GM21515 (cell line): ENCODE data around the gene TRAIP.
"Not testable (repeated sequence)": the region's sequence is repeated elsewhere in the genome, so short reads cannot be mapped to it uniquely, and the experiment has no call there.

Experiments used
- ATAC-seq: cut with Tn5 transposase; IDR thresholded peaks from one replicate; pipeline ENCODE4 v1.9.1; 2021; ENCODE audit not compliant: unreplicated experiment

TRAIP gene

GRCh38 chr3:49856181-49857005, at the start of gene TRAIP:
Gene TRAIP, minus strand, starts transcription at chr3:49856564. Its CDS starts 111 bp downstream, at chr3:49856453.
- peak; percentile 95 for ATAC-seq

- ATAC-seq = not testable (repeated sequence)
Observed at GRCh38 chr3:49904448-49904847, 48.1 kb upstream of the TRAIP start.

- ATAC-seq = peak; percentile 74
Observed at GRCh38 chr3:49903451-49904424, 47.4 kb upstream of the TRAIP start, which contains the start of gene MST1R. Gene MST1R, minus strand, starts transcription at chr3:49903873. Its CDS starts 264 bp downstream, at chr3:49903609.

- ATAC-seq = no peak
Observed at GRCh38 chr3:49902511-49903345, 46.4 kb upstream of the TRAIP start.

- ATAC-seq = no peak
Observed at GRCh38 chr3:49901366-49902339, 45.3 kb upstream of the TRAIP start.

GRCh38 chr3:49900491-49901153, 44.3 kb upstream of the TRAIP start:
- ATAC-seq = no peak

- no peak for ATAC-seq
Observed at GRCh38 chr3:49899815-49900214, 43.5 kb upstream of the TRAIP start.

GRCh38 chr3:49898991-49899390, 42.6 kb upstream of the TRAIP start:
- ATAC-seq = no peak

GRCh38 chr3:49896345-49896744, 40.0 kb upstream of the TRAIP start:
- no peak for ATAC-seq

- ATAC-seq = no peak
Observed at GRCh38 chr3:49895791-49896190, 39.4 kb upstream of the TRAIP start.

GRCh38 chr3:49889296-49889695, 32.9 kb upstream of the TRAIP start:
- ATAC-seq = no peak

GRCh38 chr3:49886922-49887265, 30.5 kb upstream of the TRAIP start:
- ATAC-seq = no peak

GRCh38 chr3:49883998-49884397, 27.6 kb upstream of the TRAIP start:
- no peak for ATAC-seq

- ATAC-seq = no peak
Observed at GRCh38 chr3:49882166-49882565, 25.8 kb upstream of the TRAIP start.

GRCh38 chr3:49880581-49881315, 24.4 kb upstream of the TRAIP start:
- no peak for ATAC-seq

GRCh38 chr3:49879721-49880120, 23.4 kb upstream of the TRAIP start:
- ATAC-seq = no peak

- ATAC-seq = no peak
Observed at GRCh38 chr3:49878686-49879085, 22.3 kb upstream of the TRAIP start.

GRCh38 chr3:49877716-49878115, 21.4 kb upstream of the TRAIP start:
- ATAC-seq = no peak
